B cell (primary cell): ENCODE results near the gene RBBP8. TPM values are rescaled to one million over a fixed set of nuclear protein-coding genes. Genes with fewer than 3 reads are reported as not detected.

ENCODE experiments used
- ATAC-seq: fragments of 200-7000 bp; cut with Tn5 transposase; one replicate; pipeline ENCODE4 v1.10.0; 2021; ENCODE audit warnings: low read depth, mild to moderate bottlenecking, moderate number of reproducible peaks, moderate library complexity
- CTCF ChIA-PET: fragments of 350-600 bp; sonication (Branson Sonifier 250); formaldehyde crosslinking; loops from one replicate; lab custom pipeline; 2021; ENCODE audit warnings: antibody characterized with exemption, inconsistent platforms; lab: Charles Lee
- POLR2A ChIA-PET: fragments of 350-600 bp; sonication (Branson Sonifier 250); formaldehyde crosslinking; loops from one replicate; lab custom pipeline; 2021; ENCODE audit warnings: antibody characterized with exemption; lab: Charles Lee
- DNase-seq: peaks from one replicate; pipeline ENCODE4 v3.0.0; 2013
- H2AFZ ChIP-seq: 2 replicates; pipeline ENCODE4 v1.6.1; 2012; ENCODE audit warnings: mild to moderate bottlenecking, low read depth, low read length; ENCODE audit not compliant: insufficient read depth, poor library complexity, severe bottlenecking
- H3K27ac ChIP-seq, 2 donors: 1 replicate in 1 of 2; 2 replicates in 1 of 2; pipeline ENCODE4 v1.5.1; 2012 to 2013; ENCODE audit warnings: low read length in 2 of 2, mild to moderate bottlenecking in 2 of 2, moderate library complexity in 1 of 2
- H3K27me3 ChIP-seq, 4 experiments: fragments of 200-600 bp in 1 of 4; sonication (generic) in 1 of 4; replicated peaks in 1 of 4; 1 replicate in 2 of 4; 2 replicates in 2 of 4; pipeline versions ENCODE4 v1.6.1 to v1.7.0; 2013 to 2016; ENCODE audit warnings: low read length in 3 of 4, mild to moderate bottlenecking in 2 of 4, mixed read lengths in 1 of 4, moderate library complexity in 1 of 4; ENCODE audit not compliant: insufficient read depth in 4 of 4, control insufficient read depth in 3 of 4; ENCODE audit errors: control extremely low read depth in 1 of 4
- H3K36me3 ChIP-seq, 2 experiments: replicated peaks in 1 of 2; 1 replicate in 1 of 2; 2 replicates in 1 of 2; pipeline versions ENCODE4 v1.6.1 to v1.7.1; 2013; ENCODE audit warnings: low read length in 1 of 2; ENCODE audit not compliant: insufficient read depth in 2 of 2, control insufficient read depth in 1 of 2; ENCODE audit errors: control extremely low read depth in 1 of 2, extremely low read depth in 1 of 2
- H3K4me1 ChIP-seq, 2 donors: fragments of 200-600 bp in 1 of 2; sonication (generic) in 1 of 2; 1 replicate in 1 of 2; 2 replicates in 1 of 2; pipeline versions ENCODE4 v1.5.1 to v1.6.1; 2013 to 2017; ENCODE audit warnings: low read length in 2 of 2; ENCODE audit not compliant: control insufficient read depth in 2 of 2, insufficient read depth in 2 of 2
- H3K4me2 ChIP-seq: replicated peaks from 2 replicates; pipeline ENCODE3; 2012; ENCODE audit warnings: mild to moderate bottlenecking, low read depth, low read length; ENCODE audit not compliant: poor library complexity, severe bottlenecking
- H3K4me3 ChIP-seq, 5 experiments: fragments of 200-600 bp in 1 of 5; sonication (generic) in 1 of 5; 1 replicate in 3 of 5; 2 replicates in 2 of 5; pipeline versions ENCODE4 v1.5.1 to v1.7.0; 2011 to 2016; ENCODE audit warnings: low read length in 4 of 5, mild to moderate bottlenecking in 4 of 5, low read depth in 2 of 5, control low read depth in 1 of 5, moderate library complexity in 1 of 5; ENCODE audit not compliant: insufficient read depth in 1 of 5; ENCODE audit errors: control extremely low read depth in 1 of 5, extremely low read depth in 1 of 5
- H3K79me2 ChIP-seq: fragments of 200-600 bp; sonication (generic); one replicate; pipeline ENCODE4 v1.6.0; 2016; ENCODE audit warnings: low read length; ENCODE audit not compliant: control insufficient read depth, insufficient read depth
- H3K9ac ChIP-seq: fragments of 200-600 bp; sonication (generic); 2 replicates; pipeline ENCODE4 v1.6.1; 2017; ENCODE audit warnings: mild to moderate bottlenecking, low read length, moderate library complexity
- H3K9me3 ChIP-seq, 3 donors: one replicate each; pipeline versions ENCODE4 v1.6.1 to v1.7.1; 2013; ENCODE audit warnings: low read length in 2 of 3; ENCODE audit not compliant: control insufficient read depth in 2 of 3, insufficient read depth in 1 of 3; ENCODE audit errors: control extremely low read depth in 1 of 3
- H4K20me1 ChIP-seq: 2 replicates; pipeline ENCODE4 v1.6.0; 2012; ENCODE audit warnings: mild to moderate bottlenecking, low read length; ENCODE audit not compliant: insufficient read depth, control insufficient read depth, poor library complexity, severe bottlenecking
- H3K27ac Mint-ChIP-seq: one replicate; pipeline ENCODE4 v1.8.0; 2021; ENCODE audit warnings: mixed read lengths
- H3K27me3 Mint-ChIP-seq: one replicate; pipeline ENCODE4 v1.8.0; 2021; ENCODE audit warnings: mixed read lengths
- H3K4me1 Mint-ChIP-seq: one replicate; pipeline ENCODE4 v1.8.0; 2021; ENCODE audit warnings: mixed read lengths
- H3K4me3 Mint-ChIP-seq: one replicate; pipeline ENCODE4 v1.8.0; 2021; ENCODE audit warnings: mixed read lengths
- H3K9me3 Mint-ChIP-seq: one replicate; pipeline ENCODE4 v1.8.0; 2022; ENCODE audit warnings: mixed read lengths; ENCODE audit not compliant: insufficient read depth
- CTCF ChIP-seq: fragments of 200-600 bp; IDR thresholded peaks from one replicate; pipeline ENCODE4 v1.8.0; 2022; ENCODE audit warnings: antibody characterized with exemption, mild to moderate bottlenecking
- EZH2 ChIP-seq: IDR thresholded peaks from 2 replicates; pipeline ENCODE4 v1.6.1; 2012; ENCODE audit warnings: borderline replicate concordance, low read depth, mild to moderate bottlenecking, moderate library complexity, low read length; ENCODE audit not compliant: insufficient read depth, poor library complexity, severe bottlenecking
- WGBS: methylation state at CpG from one replicate; pipeline ENCODE4 v1.1.5; 2013; ENCODE audit warnings: missing lambda C conversion rate; ENCODE audit not compliant: insufficient coverage; 5-methylcytosine and 5-hydroxymethylcytosine counted together
- intact Hi-C: fragments of 100-400 bp; cut with micrococcal nuclease; formaldehyde crosslinking; loops from one replicate; pipeline ENCODE4 v1.10.0; 2022
- polyA plus RNA-seq: library from polyadenylated mRNA; depleted of rRNA; stranded (reverse); fragments of >200 nt; gene quantifications from 2 replicates; pipeline ENCODE4 v1.2.3, GENCODE V29; 2012
- total RNA-seq, 2 donors: library from RNA; stranded (reverse); fragments of 120-200 nt in 1 of 2; gene quantifications; 1 replicate in 1 of 2; 2 replicates in 1 of 2; pipeline versions ENCODE4 v1.2.3 to v1.2.4, GENCODE V29; 2013 to 2022

RBBP8 gene
- total and polyA plus RNA-seq, 2 donors (not counting 1 experiment from before 2014, with no cell fraction given), result 2.9 to 18.0 TPM

DNA sequence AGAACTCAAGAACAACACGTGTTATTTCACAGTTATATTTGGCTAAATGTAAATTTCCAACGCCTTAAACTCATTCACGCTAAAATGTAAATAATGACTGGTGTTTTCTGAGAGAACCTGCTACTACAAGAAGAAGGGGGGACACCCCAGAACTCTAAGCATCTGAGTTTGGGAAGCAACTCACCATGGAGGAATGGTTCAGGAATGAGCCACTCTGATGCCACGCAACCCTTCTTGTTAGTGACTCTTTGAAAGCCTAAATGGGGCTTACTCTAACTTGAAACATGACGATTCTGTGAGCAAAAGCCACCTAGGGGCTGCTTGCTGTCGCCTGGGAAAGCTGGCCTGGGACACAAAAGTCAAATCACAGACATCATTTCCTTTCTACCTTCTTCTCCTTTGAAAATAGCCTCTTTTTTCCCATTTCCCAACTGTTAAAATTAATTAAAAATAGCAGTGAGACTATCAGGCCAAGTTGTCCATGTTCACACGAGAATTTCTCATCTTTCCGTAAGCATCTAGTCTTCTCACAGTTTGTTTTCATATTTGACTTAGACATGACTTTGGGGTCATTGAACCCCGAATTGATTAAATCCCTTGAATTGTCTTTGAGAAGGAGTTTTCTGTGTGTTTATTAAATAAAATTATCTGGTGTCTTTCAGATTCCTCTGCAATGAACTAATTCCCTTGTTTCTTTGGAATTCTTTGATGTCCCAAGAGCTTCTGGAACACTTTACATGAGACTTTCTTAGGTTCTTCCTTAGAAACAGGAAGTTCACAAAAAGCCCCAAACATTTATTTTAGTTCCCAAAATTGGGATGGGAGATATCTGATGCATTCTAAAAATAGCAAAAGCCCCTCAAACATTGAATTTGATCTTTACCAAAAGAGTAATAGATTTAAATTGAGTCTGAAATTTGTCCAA, 126.7 kb downstream of the RBBP8 start:
- Mint-ChIP-seq H3K9me3 (peaks cover 3% of the 10 kb centered on the region), H3K27ac (no peak overlapping the region), H3K4me3 (no peak overlapping the region), H3K27me3 (peaks cover 19% of the 10 kb centered on the region), H3K4me1 (no peaks in the 10 kb centered on the region)
- CTCF ChIA-PET, result no interaction called here
- no peak for DNase-seq
- 93% methylated on average over 3 of the region's 9 CpGs for WGBS
- H3K27ac ChIP-seq, result no peak overlapping the region
- peaks cover 0 to 3% (median 0%) of the 10 kb centered on the region in 4 experiments for H3K27me3 ChIP-seq
- intact Hi-C loops, result no loop called here
- H3K9me3 ChIP-seq, result peaks cover 0 to 3% (median 1%) of the 10 kb centered on the region in 3 donors
- no peak for ATAC-seq
- no peaks in the 10 kb centered on the region for H3K36me3 ChIP-seq
- H3K9ac ChIP-seq, result no peak overlapping the region
- TF ChIP-seq CTCF (no peak), EZH2 (no peak)
- H3K79me2 ChIP-seq, result no peaks in the 10 kb centered on the region
- no peak overlapping the region for H3K4me3 ChIP-seq
- no peaks in the 10 kb centered on the region for H3K4me1 ChIP-seq
- no peaks in the 10 kb centered on the region for H4K20me1 ChIP-seq
- POLR2A ChIA-PET, result no interaction called here
- no peak overlapping the region for H2AFZ ChIP-seq
- H3K4me2 ChIP-seq, result no peak overlapping the region

DNA sequence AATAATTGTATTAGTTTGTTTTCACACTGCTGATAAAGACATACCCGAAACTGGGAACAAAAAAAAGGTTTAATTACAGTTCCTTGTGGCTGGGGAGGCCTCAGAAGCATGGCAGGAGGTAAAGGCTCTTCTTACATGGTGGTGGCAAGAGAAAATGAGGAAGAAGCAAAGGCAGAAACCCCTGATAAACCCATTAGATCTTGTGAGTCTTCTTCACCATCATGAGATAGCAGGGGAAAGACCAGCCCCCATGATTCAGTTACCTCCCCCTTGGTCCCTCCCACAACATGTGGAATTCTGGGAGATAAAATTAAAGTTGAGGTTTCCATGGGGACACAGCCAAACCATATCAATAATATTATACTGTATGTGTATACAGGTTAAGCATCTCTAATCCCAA, 128.9 kb downstream of the RBBP8 start:
- peaks cover 4% of the 10 kb centered on the region for H3K4me1 Mint-ChIP-seq
- H3K4me3 Mint-ChIP-seq, result no peak overlapping the region
- Histone ChIP-seq H3K4me2 (no peak overlapping the region), H3K27me3 (no peaks in the 10 kb centered on the region), H3K4me1 (peaks cover 0 to 7% of the 10 kb centered on the region in 2 donors), H3K27ac (no peak overlapping the region), H3K4me3 (no peak overlapping the region), H3K9me3 (peaks cover 0 to 9% (median 1%) of the 10 kb centered on the region in 3 donors), H4K20me1 (no peaks in the 10 kb centered on the region), H3K9ac (no peak overlapping the region), H2AFZ (no peak overlapping the region), H3K79me2 (no peaks in the 10 kb centered on the region), H3K36me3 (no peaks in the 10 kb centered on the region)
- intact Hi-C loops, result no loop called here
- ChIA-PET POLR2A (no interaction called here), CTCF (no interaction called here)
- DNase-seq (no peak), ATAC-seq (no peak)
- peaks cover 7% of the 10 kb centered on the region for H3K27me3 Mint-ChIP-seq
- whole genome bisulfite sequencing, result 80% methylated on average over 1 of the region's 1 CpG
- TF ChIP-seq EZH2, result no peak
- TF ChIP-seq CTCF, result no peak
- H3K9me3 Mint-ChIP-seq, result peaks cover 3% of the 10 kb centered on the region
- H3K27ac Mint-ChIP-seq, result no peak overlapping the region
